WTC11 (cell line): ENCODE measurements around the gene EHBP1.

Source experiments
- ATF3 ChIP-seq: sonication (generic); formaldehyde crosslinking; conservative IDR thresholded peaks from 2 replicates; pipeline ENCODE4 v1.8.1; 2022; ENCODE audit warnings: mild to moderate bottlenecking, missing genetic modification reagents
- CREB1 ChIP-seq: sonication (generic); formaldehyde crosslinking; IDR thresholded peaks from 2 replicates; pipeline ENCODE4 v1.8.0; 2023; ENCODE audit warnings: mild to moderate bottlenecking, missing genetic modification reagents
- CTCF ChIP-seq: fragments of 200-600 bp; IDR thresholded peaks from 2 replicates; pipeline ENCODE4 v1.8.0; 2022; ENCODE audit warnings: antibody characterized with exemption
- FOXP1 ChIP-seq: sonication (generic); formaldehyde crosslinking; IDR thresholded peaks from 2 replicates; pipeline ENCODE4 v1.8.0; 2022; ENCODE audit warnings: missing genetic modification reagents, mild to moderate bottlenecking, moderate library complexity, borderline replicate concordance
- HMGA2 ChIP-seq: fragments of 250-450 bp; sonication (Bioruptor Pico); IDR thresholded peaks from 2 replicates; pipeline ENCODE4 v1.4.0; 2021; ENCODE audit warnings: mild to moderate bottlenecking, moderate library complexity
- NFYB ChIP-seq: sonication (generic); formaldehyde crosslinking; conservative IDR thresholded peaks from 2 replicates; pipeline ENCODE4 v1.8.0; 2022; ENCODE audit warnings: low read depth, missing genetic modification reagents
- SMAD3 ChIP-seq: sonication (generic); formaldehyde crosslinking; IDR thresholded peaks from 2 replicates; pipeline ENCODE4 v1.8.0; 2022; ENCODE audit warnings: missing genetic modification reagents, mild to moderate bottlenecking, borderline replicate concordance
- SP1 ChIP-seq: sonication (generic); formaldehyde crosslinking; conservative IDR thresholded peaks from 2 replicates; pipeline ENCODE4 v1.8.1; 2022; ENCODE audit warnings: missing genetic modification reagents
- TEAD1 ChIP-seq: sonication (generic); formaldehyde crosslinking; IDR thresholded peaks from 2 replicates; pipeline ENCODE4 v1.8.0; 2022; ENCODE audit warnings: mild to moderate bottlenecking, missing genetic modification reagents
- USF2 ChIP-seq: sonication (generic); formaldehyde crosslinking; IDR thresholded peaks from 2 replicates; pipeline ENCODE4 v1.8.1; 2023; ENCODE audit warnings: mild to moderate bottlenecking, missing genetic modification reagents, moderate library complexity
- TF ChIP-seq, protein P1 (sequence below): sonication (generic); formaldehyde crosslinking; IDR thresholded peaks from 2 replicates; pipeline ENCODE4 v1.8.1; 2022; ENCODE audit warnings: mild to moderate bottlenecking, missing genetic modification reagents, moderate library complexity, borderline replicate concordance
- TF ChIP-seq, protein P2 (sequence below): sonication (generic); formaldehyde crosslinking; IDR thresholded peaks from 2 replicates; pipeline ENCODE4 v1.8.1; 2023; ENCODE audit warnings: mild to moderate bottlenecking, moderate library complexity, missing genetic modification reagents

GRCh38 chr2:62685256-62685655, 20.3 kb upstream of the EHBP1 start:
- TF ChIP-seq CREB1 (CRISPR knock-in tag) (no peak), SP1 (CRISPR knock-in tag) (no peak), SMAD3 (CRISPR knock-in tag) (no peak), USF2 (CRISPR knock-in tag) (no peak), FOXP1 (CRISPR knock-in tag) (no peak), CTCF (no peak), HMGA2 (CRISPR knock-in tag) (no peak), ATF3 (CRISPR knock-in tag) (no peak), TEAD1 (CRISPR knock-in tag) (no peak), NFYB (no peak)
- TF ChIP-seq, protein P1, sequence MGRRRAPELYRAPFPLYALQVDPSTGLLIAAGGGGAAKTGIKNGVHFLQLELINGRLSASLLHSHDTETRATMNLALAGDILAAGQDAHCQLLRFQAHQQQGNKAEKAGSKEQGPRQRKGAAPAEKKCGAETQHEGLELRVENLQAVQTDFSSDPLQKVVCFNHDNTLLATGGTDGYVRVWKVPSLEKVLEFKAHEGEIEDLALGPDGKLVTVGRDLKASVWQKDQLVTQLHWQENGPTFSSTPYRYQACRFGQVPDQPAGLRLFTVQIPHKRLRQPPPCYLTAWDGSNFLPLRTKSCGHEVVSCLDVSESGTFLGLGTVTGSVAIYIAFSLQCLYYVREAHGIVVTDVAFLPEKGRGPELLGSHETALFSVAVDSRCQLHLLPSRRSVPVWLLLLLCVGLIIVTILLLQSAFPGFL (CRISPR knock-in tag), result no peak
- TF ChIP-seq, protein P2, sequence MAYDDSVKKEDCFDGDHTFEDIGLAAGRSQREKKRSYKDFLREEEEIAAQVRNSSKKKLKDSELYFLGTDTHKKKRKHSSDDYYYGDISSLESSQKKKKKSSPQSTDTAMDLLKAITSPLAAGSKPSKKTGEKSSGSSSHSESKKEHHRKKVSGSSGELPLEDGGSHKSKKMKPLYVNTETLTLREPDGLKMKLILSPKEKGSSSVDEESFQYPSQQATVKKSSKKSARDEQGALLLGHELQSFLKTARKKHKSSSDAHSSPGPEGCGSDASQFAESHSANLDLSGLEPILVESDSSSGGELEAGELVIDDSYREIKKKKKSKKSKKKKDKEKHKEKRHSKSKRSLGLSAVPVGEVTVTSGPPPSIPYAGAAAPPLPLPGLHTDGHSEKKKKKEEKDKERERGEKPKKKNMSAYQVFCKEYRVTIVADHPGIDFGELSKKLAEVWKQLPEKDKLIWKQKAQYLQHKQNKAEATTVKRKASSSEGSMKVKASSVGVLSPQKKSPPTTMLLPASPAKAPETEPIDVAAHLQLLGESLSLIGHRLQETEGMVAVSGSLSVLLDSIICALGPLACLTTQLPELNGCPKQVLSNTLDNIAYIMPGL (CRISPR knock-in tag), result no peak
